ENCODE results near the gene MELTF.

DNA sequence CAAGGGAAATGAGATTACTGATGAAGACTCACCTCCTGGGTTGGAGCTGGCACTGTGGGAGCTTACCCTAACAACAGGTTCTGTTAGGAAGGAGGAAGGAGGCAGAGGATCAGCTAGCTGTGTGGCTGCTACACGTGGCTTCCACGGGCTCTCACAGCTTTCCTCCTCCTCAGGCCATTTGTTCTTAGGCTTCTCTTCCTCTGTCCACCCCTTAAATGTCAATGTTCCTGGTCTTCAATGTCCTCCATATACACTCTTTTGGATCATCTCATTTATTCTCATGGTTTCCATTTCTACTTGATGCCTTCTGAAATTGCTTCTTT, 66.0 kb downstream of the MELTF start:
- no peak for TF ChIP-seq POLR2AphosphoS5 (IDR thresholded peaks at IDR 0.05; ENCODE audit: low read depth, low read length)
- TF ChIP-seq, protein P1, sequence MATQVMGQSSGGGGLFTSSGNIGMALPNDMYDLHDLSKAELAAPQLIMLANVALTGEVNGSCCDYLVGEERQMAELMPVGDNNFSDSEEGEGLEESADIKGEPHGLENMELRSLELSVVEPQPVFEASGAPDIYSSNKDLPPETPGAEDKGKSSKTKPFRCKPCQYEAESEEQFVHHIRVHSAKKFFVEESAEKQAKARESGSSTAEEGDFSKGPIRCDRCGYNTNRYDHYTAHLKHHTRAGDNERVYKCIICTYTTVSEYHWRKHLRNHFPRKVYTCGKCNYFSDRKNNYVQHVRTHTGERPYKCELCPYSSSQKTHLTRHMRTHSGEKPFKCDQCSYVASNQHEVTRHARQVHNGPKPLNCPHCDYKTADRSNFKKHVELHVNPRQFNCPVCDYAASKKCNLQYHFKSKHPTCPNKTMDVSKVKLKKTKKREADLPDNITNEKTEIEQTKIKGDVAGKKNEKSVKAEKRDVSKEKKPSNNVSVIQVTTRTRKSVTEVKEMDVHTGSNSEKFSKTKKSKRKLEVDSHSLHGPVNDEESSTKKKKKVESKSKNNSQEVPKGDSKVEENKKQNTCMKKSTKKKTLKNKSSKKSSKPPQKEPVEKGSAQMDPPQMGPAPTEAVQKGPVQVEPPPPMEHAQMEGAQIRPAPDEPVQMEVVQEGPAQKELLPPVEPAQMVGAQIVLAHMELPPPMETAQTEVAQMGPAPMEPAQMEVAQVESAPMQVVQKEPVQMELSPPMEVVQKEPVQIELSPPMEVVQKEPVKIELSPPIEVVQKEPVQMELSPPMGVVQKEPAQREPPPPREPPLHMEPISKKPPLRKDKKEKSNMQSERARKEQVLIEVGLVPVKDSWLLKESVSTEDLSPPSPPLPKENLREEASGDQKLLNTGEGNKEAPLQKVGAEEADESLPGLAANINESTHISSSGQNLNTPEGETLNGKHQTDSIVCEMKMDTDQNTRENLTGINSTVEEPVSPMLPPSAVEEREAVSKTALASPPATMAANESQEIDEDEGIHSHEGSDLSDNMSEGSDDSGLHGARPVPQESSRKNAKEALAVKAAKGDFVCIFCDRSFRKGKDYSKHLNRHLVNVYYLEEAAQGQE (IDR thresholded peaks at IDR 0.05; ENCODE audit: insufficient read depth in 1 of 2, low read depth in 2 of 2, low read length in 2 of 2), result no peak
- TF ChIP-seq FOXP2 (optimal IDR thresholded peaks at IDR 0.05; ENCODE audit: borderline replicate concordance, extremely low read depth, extremely low read length, insufficient read depth), result no peak
- no peak for TF ChIP-seq TAF1 (IDR thresholded peaks at IDR 0.05; ENCODE audit: borderline replicate concordance, insufficient read depth, low read length)
